Aortic smooth muscle cell (primary cell): ENCODE data around the gene SGSM1. TPM values are rescaled to one million over a fixed set of nuclear protein-coding genes. Genes with fewer than 3 reads are reported as not detected.

Experiments used
- total RNA-seq: library from RNA; depleted of rRNA; stranded (reverse); fragments of >200 nt; gene quantifications from 2 replicates; pipeline ENCODE4 v1.2.3, GENCODE V29; 2014

SGSM1 gene, protein sequence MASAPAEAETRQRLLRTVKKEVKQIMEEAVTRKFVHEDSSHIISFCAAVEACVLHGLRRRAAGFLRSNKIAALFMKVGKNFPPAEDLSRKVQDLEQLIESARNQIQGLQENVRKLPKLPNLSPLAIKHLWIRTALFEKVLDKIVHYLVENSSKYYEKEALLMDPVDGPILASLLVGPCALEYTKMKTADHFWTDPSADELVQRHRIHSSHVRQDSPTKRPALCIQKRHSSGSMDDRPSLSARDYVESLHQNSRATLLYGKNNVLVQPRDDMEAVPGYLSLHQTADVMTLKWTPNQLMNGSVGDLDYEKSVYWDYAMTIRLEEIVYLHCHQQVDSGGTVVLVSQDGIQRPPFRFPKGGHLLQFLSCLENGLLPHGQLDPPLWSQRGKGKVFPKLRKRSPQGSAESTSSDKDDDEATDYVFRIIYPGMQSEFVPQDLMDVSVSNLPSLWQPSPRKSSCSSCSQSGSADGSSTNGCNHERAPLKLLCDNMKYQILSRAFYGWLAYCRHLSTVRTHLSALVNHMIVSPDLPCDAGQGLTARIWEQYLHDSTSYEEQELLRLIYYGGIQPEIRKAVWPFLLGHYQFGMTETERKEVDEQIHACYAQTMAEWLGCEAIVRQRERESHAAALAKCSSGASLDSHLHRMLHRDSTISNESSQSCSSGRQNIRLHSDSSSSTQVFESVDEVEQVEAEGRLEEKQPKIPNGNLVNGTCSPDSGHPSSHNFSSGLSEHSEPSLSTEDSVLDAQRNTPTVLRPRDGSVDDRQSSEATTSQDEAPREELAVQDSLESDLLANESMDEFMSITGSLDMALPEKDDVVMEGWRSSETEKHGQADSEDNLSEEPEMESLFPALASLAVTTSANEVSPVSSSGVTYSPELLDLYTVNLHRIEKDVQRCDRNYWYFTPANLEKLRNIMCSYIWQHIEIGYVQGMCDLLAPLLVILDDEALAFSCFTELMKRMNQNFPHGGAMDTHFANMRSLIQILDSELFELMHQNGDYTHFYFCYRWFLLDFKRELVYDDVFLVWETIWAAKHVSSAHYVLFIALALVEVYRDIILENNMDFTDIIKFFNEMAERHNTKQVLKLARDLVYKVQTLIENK
- 1.5 and 2.6 TPM in 2 replicates for total RNA-seq

DNA sequence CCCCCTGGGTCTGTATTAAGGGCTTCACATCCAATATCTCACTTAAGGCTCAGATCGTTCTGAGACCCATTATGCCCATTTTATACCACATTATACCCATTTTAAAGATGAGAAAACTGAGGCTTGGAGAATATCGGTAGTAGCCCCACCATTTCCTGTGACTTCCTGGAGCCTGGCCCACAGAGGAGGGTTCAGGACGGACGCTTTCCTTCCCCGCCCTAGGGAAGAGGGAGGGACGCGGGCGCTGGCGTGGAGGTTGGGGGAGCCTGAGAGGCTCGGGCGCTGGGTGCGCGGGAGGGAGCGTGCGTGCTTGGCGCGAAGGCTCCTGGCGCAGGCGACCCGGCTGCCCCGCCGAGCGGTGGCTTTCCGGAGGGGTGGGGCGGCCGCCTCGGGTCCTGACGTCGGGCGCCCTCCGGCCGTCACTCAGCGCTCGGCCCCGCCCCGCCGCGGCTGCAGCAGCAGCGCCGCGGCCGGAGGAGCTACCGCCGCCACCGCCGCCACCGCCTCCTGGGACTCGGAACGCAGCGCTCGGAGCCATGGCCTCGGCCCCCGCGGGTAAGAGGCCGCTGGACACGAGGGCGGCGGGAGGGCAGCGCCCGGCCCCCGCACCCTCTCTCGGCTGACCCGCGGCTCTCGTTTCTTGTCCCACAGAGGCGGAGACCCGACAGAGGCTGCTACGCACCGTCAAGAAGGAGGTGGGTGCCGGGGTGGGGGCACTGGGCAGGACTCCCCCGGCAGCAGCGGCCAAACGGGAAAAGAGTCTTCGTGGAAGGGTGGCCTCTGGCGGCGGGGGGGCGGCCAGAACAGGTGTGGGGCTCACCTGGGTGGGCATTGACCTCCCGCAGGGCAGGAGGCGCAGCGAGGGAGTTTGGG, at the start of gene SGSM1:
TSS of gene SGSM1 (plus strand) at position 422 of the 873 bp plus-strand sequence. CDS start at position 537, 115 bp downstream.

DNA sequence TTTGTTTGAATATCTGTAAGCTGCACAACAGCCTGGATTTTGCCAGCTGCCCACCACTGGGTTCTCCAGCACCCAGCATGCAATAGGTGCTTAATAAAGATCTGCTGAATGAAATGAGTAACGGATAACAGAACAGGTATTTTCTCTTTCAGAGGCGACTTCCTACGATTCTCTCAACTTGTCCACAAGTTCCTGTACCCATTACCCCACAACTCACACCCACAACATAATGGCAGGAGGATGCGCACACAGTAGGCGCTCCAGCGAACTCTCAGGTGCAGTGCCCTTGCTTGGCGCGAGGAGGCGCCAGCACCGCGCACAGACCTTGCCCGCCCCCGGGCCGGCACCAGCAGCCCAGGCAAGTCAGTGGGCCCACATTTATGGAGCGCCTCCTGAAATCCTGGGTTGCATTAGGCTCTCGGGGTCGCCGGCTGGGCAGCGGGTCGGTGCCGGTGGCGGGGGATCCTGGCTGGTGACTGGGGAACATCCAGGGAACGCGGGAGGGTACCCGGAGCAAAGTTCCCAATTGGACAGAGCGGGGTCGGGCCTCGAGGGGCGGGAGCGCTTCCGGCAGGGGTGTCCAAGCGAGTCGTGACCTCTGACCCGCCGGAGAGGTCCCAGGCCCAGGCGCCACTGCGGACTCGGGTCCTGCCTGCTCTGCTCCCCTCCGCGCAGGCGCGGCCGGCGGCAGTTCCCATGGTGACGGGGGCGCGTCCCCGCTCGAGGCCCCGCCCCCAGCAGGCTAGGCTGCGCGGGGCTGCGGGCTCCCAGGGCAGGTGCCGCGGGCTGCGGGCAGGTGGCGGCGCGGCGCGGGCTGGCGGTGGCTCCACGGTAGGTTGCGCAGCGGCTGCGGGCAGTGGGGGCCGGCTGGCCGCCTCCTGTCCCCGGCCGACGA, 146.2 kb downstream of the SGSM1 start, which contains the start of gene KIAA1671:
TSS of gene KIAA1671 (plus strand) at position 775 of the 895 bp plus-strand sequence. CDS start 75,284 bp downstream, outside the sequence.

Other genes starting within 250 kb of the SGSM1 start
- gene LRRC75B, start 213.1 kb upstream of the SGSM1 start, total RNA-seq: 2.2 and 3.0 TPM in 2 replicates
- 0.44 and 0.79 TPM in 2 replicates for gene GGT1, start 203.0 kb upstream of the SGSM1 start, total RNA-seq
- gene PIWIL3, start 31.5 kb upstream of the SGSM1 start, total RNA-seq: under 0.01 TPM in 1 of 2 replicates, not detected in the other
- not detected in 2 replicates for gene LHFPL7, start 140.5 kb downstream of the SGSM1 start, total RNA-seq
- 25.4 and 33.3 TPM in 2 replicates for gene KIAA1671, start 146.5 kb downstream of the SGSM1 start, total RNA-seq